Breast epithelium (tissue), 3 donors: ENCODE measurements around the gene FAM83F.

Source experiments
- CTCF ChIP-seq, 3 donors: fragments of 450-650 bp; IDR thresholded peaks; one replicate each; pipeline ENCODE4 v1.5.1; 2016 to 2017; ENCODE audit warnings: antibody characterized with exemption in 3 of 3, mild to moderate bottlenecking in 3 of 3, moderate library complexity in 3 of 3
- POLR2A ChIP-seq: fragments of 450-650 bp; IDR thresholded peaks from one replicate; pipeline ENCODE4 v1.6.1; 2016; ENCODE audit warnings: antibody characterized with exemption, mild to moderate bottlenecking, moderate library complexity

GRCh38 chr22:40070701-40071100 lies 75.9 kb downstream of the FAM83F start:
- TF ChIP-seq CTCF (IDR thresholded peaks at IDR 0.05) (no peak), POLR2A (no peak)
